Esophagus muscularis mucosa (tissue), 3 donors: ENCODE results near the gene ZNF285.

Experiments used
- POLR2A ChIP-seq: fragments of 450-650 bp; IDR thresholded peaks from one replicate; pipeline ENCODE4 v1.6.1; 2017; ENCODE audit warnings: antibody characterized with exemption, moderate library complexity, mild to moderate bottlenecking, low read depth
- TF ChIP-seq, protein P1 (sequence below), 3 experiments: fragments of 200-600 bp in 2 of 3; fragments of 450-650 bp in 1 of 3; sonication (generic) in 2 of 3; IDR thresholded peaks; one replicate each; pipeline ENCODE4 v1.5.1; 2017 to 2019; ENCODE audit warnings: antibody characterized with exemption in 3 of 3, mild to moderate bottlenecking in 2 of 3, moderate library complexity in 1 of 3

- TF ChIP-seq, protein P1, sequence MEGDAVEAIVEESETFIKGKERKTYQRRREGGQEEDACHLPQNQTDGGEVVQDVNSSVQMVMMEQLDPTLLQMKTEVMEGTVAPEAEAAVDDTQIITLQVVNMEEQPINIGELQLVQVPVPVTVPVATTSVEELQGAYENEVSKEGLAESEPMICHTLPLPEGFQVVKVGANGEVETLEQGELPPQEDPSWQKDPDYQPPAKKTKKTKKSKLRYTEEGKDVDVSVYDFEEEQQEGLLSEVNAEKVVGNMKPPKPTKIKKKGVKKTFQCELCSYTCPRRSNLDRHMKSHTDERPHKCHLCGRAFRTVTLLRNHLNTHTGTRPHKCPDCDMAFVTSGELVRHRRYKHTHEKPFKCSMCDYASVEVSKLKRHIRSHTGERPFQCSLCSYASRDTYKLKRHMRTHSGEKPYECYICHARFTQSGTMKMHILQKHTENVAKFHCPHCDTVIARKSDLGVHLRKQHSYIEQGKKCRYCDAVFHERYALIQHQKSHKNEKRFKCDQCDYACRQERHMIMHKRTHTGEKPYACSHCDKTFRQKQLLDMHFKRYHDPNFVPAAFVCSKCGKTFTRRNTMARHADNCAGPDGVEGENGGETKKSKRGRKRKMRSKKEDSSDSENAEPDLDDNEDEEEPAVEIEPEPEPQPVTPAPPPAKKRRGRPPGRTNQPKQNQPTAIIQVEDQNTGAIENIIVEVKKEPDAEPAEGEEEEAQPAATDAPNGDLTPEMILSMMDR (IDR thresholded peaks at IDR 0.05) = peak in 1 of 3 experiments; percentile 10
- TF ChIP-seq POLR2A = no peak
Observed at GRCh38 chr19:44447916-44448674, 46.7 kb upstream of the ZNF285 start, which contains the start of gene ZNF229.
